GM23248 (cell line): Measurements from ENCODE around the gene CARMIL1.

Experiments
- EZH2 ChIP-seq: fragments of 200-600 bp; sonication (generic); IDR thresholded peaks from 2 replicates; pipeline ENCODE4 v1.6.1; 2018; ENCODE audit warnings: antibody characterized with exemption, mild to moderate bottlenecking; ENCODE audit not compliant: insufficient read depth, poor library complexity, severe bottlenecking
- EZH2phosphoT487 ChIP-seq: fragments of 200-600 bp; sonication (generic); IDR thresholded peaks from 2 replicates; pipeline ENCODE4 v1.6.1; 2018; ENCODE audit warnings: antibody characterized with exemption, moderate library complexity, mild to moderate bottlenecking, low read depth; ENCODE audit not compliant: insufficient read depth

DNA sequence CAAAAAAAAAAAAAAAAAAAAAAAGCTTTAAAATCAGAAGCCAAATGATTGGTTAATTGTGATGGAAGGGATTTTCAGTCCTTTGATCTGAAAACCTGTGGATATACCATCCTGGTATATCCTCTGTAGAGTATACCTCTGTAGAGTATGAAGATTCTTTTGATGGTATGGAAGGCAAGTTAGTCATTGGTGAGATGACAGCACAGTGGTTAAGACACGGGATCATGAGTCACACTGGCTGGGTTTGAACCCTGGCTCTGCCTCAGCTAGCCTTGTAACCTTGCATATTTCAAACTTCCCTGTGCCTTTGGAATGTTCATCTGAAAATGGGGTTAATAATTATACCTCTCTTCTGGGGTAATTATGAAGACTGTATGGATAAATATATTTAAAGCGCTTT lies 179.3 kb downstream of the CARMIL1 start:
- TF ChIP-seq EZH2phosphoT487 (no peak), EZH2 (no peak)
